Measurements from ENCODE around the gene RAPGEF5.

GRCh38 chr7:22094413-22095342 lies 262.3 kb downstream of the RAPGEF5 start:
- TF ChIP-seq CTCF (IDR thresholded peaks at IDR 0.05) = peak; percentile 28; the same call in 1 of the 2 replicates
- TF ChIP-seq USF2 (IDR thresholded peaks at IDR 0.05; ENCODE audit: borderline replicate concordance, low read depth, low read length) = no peak
- TF ChIP-seq TAF1 (IDR thresholded peaks at IDR 0.05; ENCODE audit: borderline replicate concordance, low read depth, low read length) = no peak
- TF ChIP-seq POLR2AphosphoS5 (IDR thresholded peaks at IDR 0.05; ENCODE audit: low read depth, low read length) = no peak
- TF ChIP-seq EZH2phosphoT487 (IDR thresholded peaks at IDR 0.05; ENCODE audit: borderline replicate concordance, low read depth) = no peak
- no peak for TF ChIP-seq CHD2 (IDR thresholded peaks at IDR 0.05; ENCODE audit: low read length, partially characterized antibody)
- no peak for TF ChIP-seq RXRA (IDR thresholded peaks at IDR 0.05; ENCODE audit: borderline replicate concordance, low read depth)
- TF ChIP-seq SMC3 (IDR thresholded peaks at IDR 0.05; ENCODE audit: low read depth, low read length) = no peak
- TF ChIP-seq TCF12 (IDR thresholded peaks at IDR 0.05) = no peak
- no peak for TF ChIP-seq GABPA (IDR thresholded peaks at IDR 0.05; ENCODE audit: low read depth)
